HG02884 (cell line): ENCODE data around the gene FAM200C.

Experiments
- ATAC-seq: cut with Tn5 transposase; IDR thresholded peaks from one replicate; pipeline ENCODE4 v1.9.1; 2021; ENCODE audit warnings: mild to moderate bottlenecking, moderate library complexity; ENCODE audit not compliant: unreplicated experiment

The FAM200C gene

GRCh38 chr5:160420331-160420610 lies 20.4 kb upstream of the FAM200C start:
- no peak for ATAC-seq

- peak; percentile 30 for ATAC-seq
Measured at GRCh38 chr5:160419458-160420330, 19.8 kb upstream of the FAM200C start.

GRCh38 chr5:160418561-160419457 lies 19.0 kb upstream of the FAM200C start, which contains the start of gene SLU7:
SLU7 (minus strand) TSS chr5:160419081; CDS start chr5:160415294, 3,787 bp downstream.
- peak; percentile 66 for ATAC-seq

GRCh38 chr5:160398806-160399205 lies 1.0 kb downstream of the FAM200C start:
- ATAC-seq, result no peak

GRCh38 chr5:160397492-160397891 lies 2.4 kb downstream of the FAM200C start:
- no peak for ATAC-seq

- ATAC-seq, result no peak
Measured at GRCh38 chr5:160395111-160395510, 4.7 kb downstream of the FAM200C start.

GRCh38 chr5:160390787-160391696 lies 8.8 kb downstream of the FAM200C start:
- no peak for ATAC-seq

GRCh38 chr5:160387445-160387844 lies 12.4 kb downstream of the FAM200C start:
- no peak for ATAC-seq

GRCh38 chr5:160385496-160385895 lies 14.4 kb downstream of the FAM200C start:
- no peak for ATAC-seq

GRCh38 chr5:160384681-160385080 lies 15.2 kb downstream of the FAM200C start:
- no peak for ATAC-seq

- no peak for ATAC-seq
Measured at GRCh38 chr5:160382346-160382745, 17.5 kb downstream of the FAM200C start.

GRCh38 chr5:160380041-160380440 lies 19.8 kb downstream of the FAM200C start:
- no peak for ATAC-seq

GRCh38 chr5:160379511-160379910 lies 20.3 kb downstream of the FAM200C start:
- ATAC-seq, result no peak

- no peak for ATAC-seq
Measured at GRCh38 chr5:160378330-160378729, 21.5 kb downstream of the FAM200C start.

- no peak for ATAC-seq
Measured at GRCh38 chr5:160377651-160378050, 22.2 kb downstream of the FAM200C start.

- ATAC-seq, result no peak
Measured at GRCh38 chr5:160376416-160376815, 23.4 kb downstream of the FAM200C start.

- no peak for ATAC-seq
Measured at GRCh38 chr5:160375701-160376100, 24.2 kb downstream of the FAM200C start.

- no peak for ATAC-seq
Measured at GRCh38 chr5:160375166-160375565, 24.7 kb downstream of the FAM200C start.

GRCh38 chr5:160371294-160371693 lies 28.6 kb downstream of the FAM200C start:
- ATAC-seq, result no peak

GRCh38 chr5:160370713-160371034 lies 29.2 kb downstream of the FAM200C start:
- no peak for ATAC-seq
